B cell (primary cell): ENCODE measurements around the gene EEPD1. TPM values are rescaled to one million over a fixed set of nuclear protein-coding genes. Genes with fewer than 3 reads are reported as not detected.

Experiments used
- ATAC-seq: fragments of 200-7000 bp; cut with Tn5 transposase; one replicate; pipeline ENCODE4 v1.10.0; 2021; ENCODE audit warnings: low read depth, mild to moderate bottlenecking, moderate number of reproducible peaks, moderate library complexity
- CTCF ChIA-PET: fragments of 350-600 bp; sonication (Branson Sonifier 250); formaldehyde crosslinking; loops from one replicate; lab custom pipeline; 2021; ENCODE audit warnings: antibody characterized with exemption, inconsistent platforms; lab: Charles Lee
- POLR2A ChIA-PET: fragments of 350-600 bp; sonication (Branson Sonifier 250); formaldehyde crosslinking; loops from one replicate; lab custom pipeline; 2021; ENCODE audit warnings: antibody characterized with exemption; lab: Charles Lee
- DNase-seq: peaks from one replicate; pipeline ENCODE4 v3.0.0; 2013
- H2AFZ ChIP-seq: 2 replicates; pipeline ENCODE4 v1.6.1; 2012; ENCODE audit warnings: mild to moderate bottlenecking, low read depth, low read length; ENCODE audit not compliant: insufficient read depth, poor library complexity, severe bottlenecking
- H3K27ac ChIP-seq, 2 donors: 1 replicate in 1 of 2; 2 replicates in 1 of 2; pipeline ENCODE4 v1.5.1; 2012 to 2013; ENCODE audit warnings: low read length in 2 of 2, mild to moderate bottlenecking in 2 of 2, moderate library complexity in 1 of 2
- H3K27me3 ChIP-seq, 4 experiments: fragments of 200-600 bp in 1 of 4; sonication (generic) in 1 of 4; replicated peaks in 1 of 4; 1 replicate in 2 of 4; 2 replicates in 2 of 4; pipeline versions ENCODE4 v1.6.1 to v1.7.0; 2013 to 2016; ENCODE audit warnings: low read length in 3 of 4, mild to moderate bottlenecking in 2 of 4, mixed read lengths in 1 of 4, moderate library complexity in 1 of 4; ENCODE audit not compliant: insufficient read depth in 4 of 4, control insufficient read depth in 3 of 4; ENCODE audit errors: control extremely low read depth in 1 of 4
- H3K36me3 ChIP-seq, 2 experiments: replicated peaks in 1 of 2; 1 replicate in 1 of 2; 2 replicates in 1 of 2; pipeline versions ENCODE4 v1.6.1 to v1.7.1; 2013; ENCODE audit warnings: low read length in 1 of 2; ENCODE audit not compliant: insufficient read depth in 2 of 2, control insufficient read depth in 1 of 2; ENCODE audit errors: control extremely low read depth in 1 of 2, extremely low read depth in 1 of 2
- H3K4me1 ChIP-seq, 2 donors: fragments of 200-600 bp in 1 of 2; sonication (generic) in 1 of 2; 1 replicate in 1 of 2; 2 replicates in 1 of 2; pipeline versions ENCODE4 v1.5.1 to v1.6.1; 2013 to 2017; ENCODE audit warnings: low read length in 2 of 2; ENCODE audit not compliant: control insufficient read depth in 2 of 2, insufficient read depth in 2 of 2
- H3K4me2 ChIP-seq: replicated peaks from 2 replicates; pipeline ENCODE3; 2012; ENCODE audit warnings: mild to moderate bottlenecking, low read depth, low read length; ENCODE audit not compliant: poor library complexity, severe bottlenecking
- H3K4me3 ChIP-seq, 5 experiments: fragments of 200-600 bp in 1 of 5; sonication (generic) in 1 of 5; 1 replicate in 3 of 5; 2 replicates in 2 of 5; pipeline versions ENCODE4 v1.5.1 to v1.7.0; 2011 to 2016; ENCODE audit warnings: low read length in 4 of 5, mild to moderate bottlenecking in 4 of 5, low read depth in 2 of 5, control low read depth in 1 of 5, moderate library complexity in 1 of 5; ENCODE audit not compliant: insufficient read depth in 1 of 5; ENCODE audit errors: control extremely low read depth in 1 of 5, extremely low read depth in 1 of 5
- H3K79me2 ChIP-seq: fragments of 200-600 bp; sonication (generic); one replicate; pipeline ENCODE4 v1.6.0; 2016; ENCODE audit warnings: low read length; ENCODE audit not compliant: control insufficient read depth, insufficient read depth
- H3K9ac ChIP-seq: fragments of 200-600 bp; sonication (generic); 2 replicates; pipeline ENCODE4 v1.6.1; 2017; ENCODE audit warnings: mild to moderate bottlenecking, low read length, moderate library complexity
- H3K9me3 ChIP-seq, 3 donors: one replicate each; pipeline versions ENCODE4 v1.6.1 to v1.7.1; 2013; ENCODE audit warnings: low read length in 2 of 3; ENCODE audit not compliant: control insufficient read depth in 2 of 3, insufficient read depth in 1 of 3; ENCODE audit errors: control extremely low read depth in 1 of 3
- H4K20me1 ChIP-seq: 2 replicates; pipeline ENCODE4 v1.6.0; 2012; ENCODE audit warnings: mild to moderate bottlenecking, low read length; ENCODE audit not compliant: insufficient read depth, control insufficient read depth, poor library complexity, severe bottlenecking
- H3K27ac Mint-ChIP-seq: one replicate; pipeline ENCODE4 v1.8.0; 2021; ENCODE audit warnings: mixed read lengths
- H3K27me3 Mint-ChIP-seq: one replicate; pipeline ENCODE4 v1.8.0; 2021; ENCODE audit warnings: mixed read lengths
- H3K4me1 Mint-ChIP-seq: one replicate; pipeline ENCODE4 v1.8.0; 2021; ENCODE audit warnings: mixed read lengths
- H3K4me3 Mint-ChIP-seq: one replicate; pipeline ENCODE4 v1.8.0; 2021; ENCODE audit warnings: mixed read lengths
- H3K9me3 Mint-ChIP-seq: one replicate; pipeline ENCODE4 v1.8.0; 2022; ENCODE audit warnings: mixed read lengths; ENCODE audit not compliant: insufficient read depth
- EZH2 ChIP-seq: IDR thresholded peaks from 2 replicates; pipeline ENCODE4 v1.6.1; 2012; ENCODE audit warnings: borderline replicate concordance, low read depth, mild to moderate bottlenecking, moderate library complexity, low read length; ENCODE audit not compliant: insufficient read depth, poor library complexity, severe bottlenecking
- WGBS: methylation state at CpG from one replicate; pipeline ENCODE4 v1.1.5; 2013; ENCODE audit warnings: missing lambda C conversion rate; ENCODE audit not compliant: insufficient coverage; 5-methylcytosine and 5-hydroxymethylcytosine counted together
- intact Hi-C: fragments of 100-400 bp; cut with micrococcal nuclease; formaldehyde crosslinking; loops from one replicate; pipeline ENCODE4 v1.10.0; 2022
- polyA plus RNA-seq: library from polyadenylated mRNA; depleted of rRNA; stranded (reverse); fragments of >200 nt; gene quantifications from 2 replicates; pipeline ENCODE4 v1.2.3, GENCODE V29; 2012
- total RNA-seq, 2 donors: library from RNA; stranded (reverse); fragments of 120-200 nt in 1 of 2; gene quantifications; 1 replicate in 1 of 2; 2 replicates in 1 of 2; pipeline versions ENCODE4 v1.2.3 to v1.2.4, GENCODE V29; 2013 to 2022
- TF ChIP-seq, protein P1 (sequence below): fragments of 200-600 bp; IDR thresholded peaks from one replicate; pipeline ENCODE4 v1.8.0; 2022; ENCODE audit warnings: antibody characterized with exemption, mild to moderate bottlenecking

Gene EEPD1
- total and polyA plus RNA-seq, 2 donors (not counting 1 experiment from before 2014, with no cell fraction given), result 0.49 to 4.1 TPM

DNA sequence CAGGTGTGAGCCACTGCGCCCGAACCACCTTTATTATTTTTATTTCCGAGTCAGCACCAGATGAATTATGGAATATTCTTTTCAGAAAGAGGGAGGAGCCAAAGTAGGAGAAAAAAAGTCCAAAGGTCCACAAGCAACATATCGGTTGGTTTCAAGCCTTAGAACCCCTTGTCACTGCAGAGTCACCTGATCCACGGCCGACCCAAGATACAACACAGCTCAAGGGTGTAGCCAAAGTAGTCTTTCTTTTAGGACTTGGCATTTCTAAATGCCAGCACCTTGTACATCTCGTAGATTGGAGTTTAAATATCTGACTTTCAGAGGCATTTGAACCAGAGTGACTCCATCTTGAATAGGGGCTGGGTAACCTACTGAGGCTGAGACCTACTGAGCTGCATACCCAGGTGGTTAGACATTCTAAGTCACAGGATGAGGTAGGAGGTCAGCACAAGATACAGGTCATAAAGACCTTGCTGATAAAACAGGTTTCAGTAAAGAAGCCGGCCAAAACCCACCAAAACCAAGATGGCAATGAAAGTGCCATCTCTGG, 122.8 kb downstream of the EEPD1 start:
- Histone ChIP-seq H3K4me2 (no peak overlapping the region), H3K79me2 (no peaks in the 10 kb centered on the region), H3K27me3 (no peaks in the 10 kb centered on the region), H3K4me3 (no peak overlapping the region), H4K20me1 (no peaks in the 10 kb centered on the region), H3K9ac (no peak overlapping the region), H3K27ac (no peak overlapping the region), H3K36me3 (no peaks in the 10 kb centered on the region), H3K4me1 (no peaks in the 10 kb centered on the region), H3K9me3 (no peaks in the 10 kb centered on the region), H2AFZ (no peak overlapping the region)
- TF ChIP-seq, protein P1, sequence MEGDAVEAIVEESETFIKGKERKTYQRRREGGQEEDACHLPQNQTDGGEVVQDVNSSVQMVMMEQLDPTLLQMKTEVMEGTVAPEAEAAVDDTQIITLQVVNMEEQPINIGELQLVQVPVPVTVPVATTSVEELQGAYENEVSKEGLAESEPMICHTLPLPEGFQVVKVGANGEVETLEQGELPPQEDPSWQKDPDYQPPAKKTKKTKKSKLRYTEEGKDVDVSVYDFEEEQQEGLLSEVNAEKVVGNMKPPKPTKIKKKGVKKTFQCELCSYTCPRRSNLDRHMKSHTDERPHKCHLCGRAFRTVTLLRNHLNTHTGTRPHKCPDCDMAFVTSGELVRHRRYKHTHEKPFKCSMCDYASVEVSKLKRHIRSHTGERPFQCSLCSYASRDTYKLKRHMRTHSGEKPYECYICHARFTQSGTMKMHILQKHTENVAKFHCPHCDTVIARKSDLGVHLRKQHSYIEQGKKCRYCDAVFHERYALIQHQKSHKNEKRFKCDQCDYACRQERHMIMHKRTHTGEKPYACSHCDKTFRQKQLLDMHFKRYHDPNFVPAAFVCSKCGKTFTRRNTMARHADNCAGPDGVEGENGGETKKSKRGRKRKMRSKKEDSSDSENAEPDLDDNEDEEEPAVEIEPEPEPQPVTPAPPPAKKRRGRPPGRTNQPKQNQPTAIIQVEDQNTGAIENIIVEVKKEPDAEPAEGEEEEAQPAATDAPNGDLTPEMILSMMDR, result no peak
- TF ChIP-seq EZH2, result no peak
- WGBS, result 94% methylated on average over 8 of the region's 8 CpGs
- CTCF ChIA-PET, result interaction anchor here (1.2 kb wide), 1 partner anchor 16 kb away, joined by 5 read pairs; no protein-coding TSS in a partner anchor
- Mint-ChIP-seq H3K27me3 (peaks cover 21% of the 10 kb centered on the region), H3K27ac (no peak overlapping the region), H3K4me1 (peaks cover 2% of the 10 kb centered on the region), H3K9me3 (no peaks in the 10 kb centered on the region), H3K4me3 (no peak overlapping the region)
- intact Hi-C loops, result no loop called here
- POLR2A ChIA-PET, result no interaction called here
- no peak for ATAC-seq
- DNase-seq, result no peak

DNA sequence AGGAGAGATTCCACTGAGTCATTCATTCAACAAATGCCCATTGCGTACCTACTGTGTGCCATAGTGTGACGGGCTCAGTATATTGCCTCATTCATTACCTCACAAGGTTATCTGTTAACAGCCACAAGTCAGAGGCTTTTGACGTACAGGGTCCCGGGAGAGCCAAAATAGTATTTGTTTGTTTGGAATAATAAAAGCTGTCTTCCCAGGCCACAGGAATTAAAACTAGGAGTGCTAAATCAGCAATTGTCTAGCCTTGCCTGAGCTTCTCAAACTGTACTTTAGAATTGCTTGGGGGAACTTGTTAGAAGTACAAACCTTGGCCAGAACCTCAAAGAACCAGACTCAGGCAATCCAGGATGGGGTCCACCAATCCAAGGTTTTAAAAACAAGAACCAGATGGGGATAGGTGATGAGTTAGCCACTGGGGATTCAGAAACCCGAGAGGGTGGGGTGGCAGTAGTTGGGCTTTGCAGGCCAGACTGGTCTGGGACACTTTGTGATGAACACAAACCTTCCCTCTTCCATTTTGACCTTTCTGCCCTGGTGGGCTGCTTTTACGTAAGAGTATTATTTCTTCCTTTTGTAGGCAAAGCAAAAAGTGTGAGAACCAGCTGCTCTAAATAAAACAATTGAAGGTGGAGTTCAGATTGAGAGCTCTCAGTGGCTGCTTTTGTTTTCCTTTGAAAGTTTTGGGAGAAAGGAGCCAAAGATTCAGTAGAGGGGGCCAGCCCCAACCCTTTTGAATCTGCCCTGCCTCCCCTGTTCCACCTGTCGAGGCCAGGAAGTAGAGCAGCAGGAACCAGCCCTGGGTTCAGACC, 123.6 kb downstream of the EEPD1 start:
- H3K4me2 ChIP-seq, result no peak overlapping the region
- H3K4me1 ChIP-seq, result no peaks in the 10 kb centered on the region
- H3K79me2 ChIP-seq, result no peaks in the 10 kb centered on the region
- Mint-ChIP-seq H3K27me3 (peaks cover 26% of the 10 kb centered on the region), H3K4me1 (peaks cover 4% of the 10 kb centered on the region), H3K27ac (no peak overlapping the region), H3K4me3 (no peak overlapping the region), H3K9me3 (no peaks in the 10 kb centered on the region)
- H3K27ac ChIP-seq, result no peak overlapping the region
- no peaks in the 10 kb centered on the region for H3K27me3 ChIP-seq
- WGBS, result 97% methylated on average over 4 of the region's 7 CpGs
- no peak overlapping the region for H3K9ac ChIP-seq
- no peaks in the 10 kb centered on the region for H4K20me1 ChIP-seq
- CTCF ChIA-PET, result interaction anchor here (1.2 kb wide), 1 partner anchor 15 kb away, joined by 5 read pairs; no protein-coding TSS in a partner anchor
- no peak overlapping the region for H2AFZ ChIP-seq
- H3K9me3 ChIP-seq, result no peaks in the 10 kb centered on the region
- H3K4me3 ChIP-seq, result no peak overlapping the region
- TF ChIP-seq, protein P1, result no peak
- no peak for TF ChIP-seq EZH2
- no peak for ATAC-seq
- no peak for DNase-seq
- POLR2A ChIA-PET, result no interaction called here
- intact Hi-C loops, result no loop called here
- no peaks in the 10 kb centered on the region for H3K36me3 ChIP-seq
